Peyer's patch (tissue), 4 donors: ENCODE measurements around the gene ELOVL6. TPM values are rescaled to one million over a fixed set of nuclear protein-coding genes. Genes with fewer than 3 reads are reported as not detected.

Experiments
- DNase-seq, 3 donors: peaks; one replicate each; pipeline ENCODE4 v3.0.0-alpha.2; 2017 to 2019
- H3K27ac ChIP-seq, 4 donors: fragments of 200-600 bp; sonication (generic); one replicate each; pipeline ENCODE4 v1.5.1; 2016 to 2019
- H3K27me3 ChIP-seq, 2 donors: fragments of 200-600 bp; sonication (generic); one replicate each; pipeline ENCODE4 v1.5.1; 2019
- H3K36me3 ChIP-seq, 3 donors: fragments of 200-600 bp; sonication (generic); one replicate each; pipeline ENCODE4 v1.5.1; 2016 to 2019
- H3K4me1 ChIP-seq, 4 donors: fragments of 200-600 bp; sonication (generic); one replicate each; pipeline ENCODE4 v1.5.1; 2016 to 2019
- H3K4me3 ChIP-seq, 4 donors: fragments of 200-600 bp; sonication (generic); 1 replicate in 3 of 4; 2 replicates in 1 of 4; pipeline ENCODE4 v1.5.1; 2016 to 2019; ENCODE audit warnings: mild to moderate bottlenecking in 1 of 4
- H3K9me3 ChIP-seq, 4 donors: fragments of 200-600 bp; sonication (generic); one replicate each; pipeline ENCODE4 v1.5.1; 2016 to 2019; ENCODE audit warnings: mild to moderate bottlenecking in 1 of 4
- POLR2A ChIP-seq, 2 donors: fragments of 450-650 bp; IDR thresholded peaks; one replicate each; pipeline ENCODE4 v1.5.1; 2017; ENCODE audit warnings: antibody characterized with exemption in 2 of 2, mild to moderate bottlenecking in 2 of 2, moderate library complexity in 2 of 2
- total RNA-seq, 4 donors: library from RNA; depleted of rRNA; stranded (reverse); fragments of >200 nt; gene quantifications; one replicate each; pipeline ENCODE4 v1.1.0, GENCODE V29; 2016
- TF ChIP-seq, protein P1 (sequence below), 6 experiments: fragments of 450-650 bp in 4 of 6; fragments of 200-600 bp in 2 of 6; sonication (generic) in 1 of 6; IDR thresholded peaks; one replicate each; pipeline ENCODE4 v1.5.1; 2017 to 2019; ENCODE audit warnings: antibody characterized with exemption in 6 of 6, mild to moderate bottlenecking in 3 of 6, moderate library complexity in 1 of 6

ELOVL6 gene
- total RNA-seq, 4 donors from 2014 or later = 3.3 to 15.5 (median 12.6) TPM

DNA sequence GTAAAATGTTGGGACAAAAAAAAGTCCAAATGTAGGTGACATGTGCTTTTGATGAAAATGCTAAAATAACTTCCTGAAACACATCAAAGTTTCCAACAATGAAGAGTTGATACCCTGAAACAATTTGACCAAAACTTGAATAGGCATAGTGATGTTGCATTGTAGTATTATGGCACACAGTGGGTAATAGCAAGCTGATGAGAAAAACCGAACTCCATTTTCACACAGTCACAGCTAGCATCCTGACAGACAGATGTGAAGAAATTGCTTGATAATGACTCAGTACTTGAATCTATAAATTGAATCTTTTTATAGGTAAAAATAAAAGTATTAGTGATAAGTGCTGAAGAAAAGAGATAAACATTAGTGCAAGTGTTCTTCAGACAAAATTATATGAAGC is 122.5 kb downstream of the ELOVL6 start:
- H3K4me3 ChIP-seq = no peak overlapping the region
- H3K27ac ChIP-seq = no peak overlapping the region
- DNase-seq = no peak
- no peaks in the 10 kb centered on the region for H3K4me1 ChIP-seq
- no peaks in the 10 kb centered on the region for H3K9me3 ChIP-seq
- no peak for TF ChIP-seq POLR2A (IDR thresholded peaks at IDR 0.05)
- TF ChIP-seq, protein P1, sequence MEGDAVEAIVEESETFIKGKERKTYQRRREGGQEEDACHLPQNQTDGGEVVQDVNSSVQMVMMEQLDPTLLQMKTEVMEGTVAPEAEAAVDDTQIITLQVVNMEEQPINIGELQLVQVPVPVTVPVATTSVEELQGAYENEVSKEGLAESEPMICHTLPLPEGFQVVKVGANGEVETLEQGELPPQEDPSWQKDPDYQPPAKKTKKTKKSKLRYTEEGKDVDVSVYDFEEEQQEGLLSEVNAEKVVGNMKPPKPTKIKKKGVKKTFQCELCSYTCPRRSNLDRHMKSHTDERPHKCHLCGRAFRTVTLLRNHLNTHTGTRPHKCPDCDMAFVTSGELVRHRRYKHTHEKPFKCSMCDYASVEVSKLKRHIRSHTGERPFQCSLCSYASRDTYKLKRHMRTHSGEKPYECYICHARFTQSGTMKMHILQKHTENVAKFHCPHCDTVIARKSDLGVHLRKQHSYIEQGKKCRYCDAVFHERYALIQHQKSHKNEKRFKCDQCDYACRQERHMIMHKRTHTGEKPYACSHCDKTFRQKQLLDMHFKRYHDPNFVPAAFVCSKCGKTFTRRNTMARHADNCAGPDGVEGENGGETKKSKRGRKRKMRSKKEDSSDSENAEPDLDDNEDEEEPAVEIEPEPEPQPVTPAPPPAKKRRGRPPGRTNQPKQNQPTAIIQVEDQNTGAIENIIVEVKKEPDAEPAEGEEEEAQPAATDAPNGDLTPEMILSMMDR (IDR thresholded peaks at IDR 0.05) = no peak
- no peaks in the 10 kb centered on the region for H3K27me3 ChIP-seq
- no peaks in the 10 kb centered on the region for H3K36me3 ChIP-seq

DNA sequence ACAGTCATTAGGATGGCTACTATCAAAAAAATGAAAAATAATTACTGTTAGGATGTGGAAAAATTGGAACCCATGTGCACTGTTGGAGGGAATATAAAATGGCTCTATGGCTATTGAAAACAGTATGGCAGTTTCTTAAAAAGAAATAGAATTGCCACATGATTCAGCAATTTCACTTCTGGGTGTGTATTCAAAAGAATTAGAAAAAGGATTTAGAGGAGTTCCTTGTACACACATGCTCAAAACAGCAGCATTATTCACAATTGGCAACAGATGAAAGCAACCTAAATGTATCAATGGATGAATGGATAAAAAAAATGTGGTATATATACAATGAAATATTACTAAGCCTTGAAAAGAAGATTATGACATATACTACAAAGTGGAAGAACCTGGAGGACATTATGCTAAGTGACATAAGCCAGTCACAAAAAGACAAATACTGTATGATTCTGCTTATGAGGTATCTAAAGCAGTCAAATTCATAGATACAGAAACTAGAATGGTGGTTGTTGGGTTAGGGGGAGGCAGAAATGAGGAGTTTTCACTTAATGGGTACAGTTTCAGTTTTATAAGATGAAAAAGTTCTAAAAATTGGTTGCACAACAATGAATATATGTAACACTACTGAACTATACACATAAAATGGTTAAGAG is 123.2 kb downstream of the ELOVL6 start:
- no peaks in the 10 kb centered on the region for H3K36me3 ChIP-seq
- H3K4me3 ChIP-seq = no peak overlapping the region
- no peaks in the 10 kb centered on the region for H3K9me3 ChIP-seq
- DNase-seq = no peak
- no peaks in the 10 kb centered on the region for H3K4me1 ChIP-seq
- TF ChIP-seq, protein P1 (IDR thresholded peaks at IDR 0.05) = no peak
- no peak overlapping the region for H3K27ac ChIP-seq
- no peaks in the 10 kb centered on the region for H3K27me3 ChIP-seq

DNA sequence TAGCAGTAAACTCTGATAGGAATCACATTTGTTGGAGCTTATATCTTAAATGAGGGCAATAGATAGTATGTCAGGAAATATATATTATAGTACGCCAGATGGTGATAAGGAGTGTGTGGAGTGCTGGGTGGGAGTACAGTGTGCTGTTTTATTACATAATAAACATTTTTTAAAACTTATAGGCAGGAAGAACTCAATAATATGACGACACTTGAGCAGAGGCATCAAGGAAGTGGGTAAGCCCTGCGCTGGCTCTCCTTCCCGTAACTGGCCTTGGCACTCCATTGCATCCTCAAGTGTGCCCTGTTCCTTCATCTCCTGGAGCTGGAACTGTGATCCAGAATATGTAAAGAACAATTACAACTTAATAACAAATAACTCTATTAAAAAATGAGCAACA is 123.8 kb downstream of the ELOVL6 start:
- H3K4me3 ChIP-seq = no peak overlapping the region
- H3K27me3 ChIP-seq = no peaks in the 10 kb centered on the region
- TF ChIP-seq, protein P1 (IDR thresholded peaks at IDR 0.05) = no peak
- no peak for TF ChIP-seq POLR2A (IDR thresholded peaks at IDR 0.05)
- no peak overlapping the region for H3K27ac ChIP-seq
- H3K4me1 ChIP-seq = no peaks in the 10 kb centered on the region
- no peaks in the 10 kb centered on the region for H3K9me3 ChIP-seq
- H3K36me3 ChIP-seq = no peaks in the 10 kb centered on the region
- DNase-seq = no peak

DNA sequence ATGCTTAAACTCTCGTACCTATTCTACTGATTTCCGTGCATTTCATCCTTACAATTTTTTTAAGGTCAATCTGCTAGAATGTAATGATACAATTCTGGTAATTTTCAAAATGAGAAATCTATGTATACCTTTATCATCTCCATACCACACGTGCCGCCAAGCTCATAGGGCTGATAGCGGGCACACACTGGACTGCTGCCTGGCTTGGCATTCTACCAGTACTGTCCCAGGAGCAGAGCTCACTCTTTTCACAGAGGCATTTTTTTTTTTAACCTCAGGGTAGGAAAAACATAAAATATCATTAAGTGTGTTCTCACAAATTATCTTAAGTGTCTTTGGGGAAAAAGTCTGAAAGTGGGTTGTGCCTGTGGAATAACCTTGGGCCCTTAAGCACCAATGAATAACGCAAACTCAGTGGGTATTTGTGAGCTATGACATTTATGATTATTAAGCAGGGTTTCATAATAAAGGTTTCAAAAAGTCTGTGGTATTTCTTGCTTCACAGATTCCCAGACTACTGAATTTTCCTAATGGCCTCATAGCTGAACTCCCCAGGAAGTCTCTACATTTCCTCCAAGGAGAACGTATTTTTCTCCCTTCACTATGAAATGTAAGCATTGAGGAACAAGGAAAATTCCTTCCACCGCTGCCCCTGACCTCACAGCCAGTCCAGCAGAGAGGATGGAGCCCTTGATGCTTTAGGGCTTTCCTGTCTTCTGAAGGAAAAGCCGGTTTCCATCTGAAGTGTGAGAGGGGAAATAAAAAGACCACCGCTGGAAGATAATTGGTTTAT is 125.2 kb downstream of the ELOVL6 start:
- no peak overlapping the region for H3K27ac ChIP-seq

DNA sequence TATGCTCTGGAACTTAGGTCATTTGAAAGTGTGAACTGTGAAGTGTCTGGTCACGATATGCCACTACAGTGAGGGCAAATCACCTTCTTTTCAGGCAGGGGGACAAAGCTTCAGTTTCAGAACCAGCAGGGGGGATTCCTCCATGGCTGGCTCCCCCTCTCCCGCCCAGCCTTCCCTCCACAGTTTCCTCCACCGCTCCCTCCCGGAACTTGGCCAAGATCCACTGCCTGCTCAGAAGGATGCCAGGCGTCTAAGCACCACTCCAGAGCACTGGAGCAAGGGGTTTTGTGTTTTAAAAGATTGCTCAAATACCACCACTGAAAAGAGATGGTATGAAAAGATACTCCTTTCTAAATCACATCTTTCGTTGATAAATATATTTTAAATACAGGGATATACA is 126.9 kb downstream of the ELOVL6 start:
- Histone ChIP-seq H3K27ac (no peak overlapping the region), H3K27me3 (no peaks in the 10 kb centered on the region), H3K4me1 (no peaks in the 10 kb centered on the region), H3K36me3 (no peaks in the 10 kb centered on the region), H3K9me3 (no peaks in the 10 kb centered on the region), H3K4me3 (no peak overlapping the region)
- DNase-seq = no peak
- TF ChIP-seq POLR2A (IDR thresholded peaks at IDR 0.05) = no peak
- TF ChIP-seq, protein P1 (IDR thresholded peaks at IDR 0.05) = no peak

More for the DNA sequence above, 125.2 kb downstream of the ELOVL6 start:
- Histone ChIP-seq H3K27me3 (no peaks in the 10 kb centered on the region), H3K4me1 (no peaks in the 10 kb centered on the region), H3K36me3 (no peaks in the 10 kb centered on the region), H3K9me3 (no peaks in the 10 kb centered on the region), H3K4me3 (no peak overlapping the region)
- DNase-seq = no peak
- TF ChIP-seq, protein P1 (IDR thresholded peaks at IDR 0.05) = no peak
- TF ChIP-seq POLR2A (IDR thresholded peaks at IDR 0.05) = no peak
